HepG2 (cell line): ENCODE results near the gene TWNK. TPM values are rescaled to one million over a fixed set of nuclear protein-coding genes. Genes with fewer than 3 reads are reported as not detected.

Experiments used
- ATAC-seq: fragments of 200-7000 bp; cut with Tn5 transposase; 3 replicates; pipeline ENCODE4 v1.9.1; 2020; ENCODE audit warnings: mild to moderate bottlenecking, moderate library complexity
- BruUV-seq: library from RNA; stranded (reverse); fragments of 400-500 nt; replicated peaks from 2 replicates; lab custom pipeline; 2021; lab: Mats Ljungman, UMichigan
- CTCF ChIA-PET: fragments of 300-600 bp; formaldehyde crosslinking; extraction: SDS; loops from one replicate; lab custom pipeline; 2021; ENCODE audit warnings: low total read pairs, inconsistent platforms, low intra/inter-chr PET ratio; lab: Yijun Ruan, JAX
- POLR2A ChIA-PET: fragments of 350-600 bp; sonication (Branson Sonifier 250); formaldehyde crosslinking; loops from one replicate; lab custom pipeline; 2020; ENCODE audit warnings: antibody characterized with exemption, inconsistent platforms; lab: Yijun Ruan, JAX
- DNase-seq: peaks from one replicate; pipeline ENCODE4 v3.0.0-alpha.2; 2015; ENCODE audit warnings: low spot score
- FAIRE-seq: peaks from 3 replicates; lab custom pipeline; 2011; peaks lifted over from hg19 to GRCh38; lab: Jason Lieb, UNC
- H2AFZ ChIP-seq: one replicate; pipeline ENCODE4 v1.6.1; 2011; ENCODE audit warnings: low read length, inconsistent platforms
- H3K27ac ChIP-seq: fragments of 300-600 bp; 3 replicates; pipeline ENCODE4 v1.8.0; 2011; ENCODE audit warnings: mixed run types, mild to moderate bottlenecking, mixed read lengths, low read length, inconsistent platforms; ENCODE audit not compliant: insufficient read depth; ENCODE audit errors: extremely low read length
- H3K27me3 ChIP-seq, 2 experiments: fragments of 200-600 bp in 1 of 2; 2 replicates in 1 of 2; 3 replicates in 1 of 2; pipeline versions ENCODE4 v1.6.0 to v1.8.0; 2011; ENCODE audit warnings: low read length in 2 of 2, mild to moderate bottlenecking in 2 of 2, moderate library complexity in 2 of 2, inconsistent platforms in 1 of 2; ENCODE audit not compliant: insufficient read depth in 2 of 2, control insufficient read depth in 1 of 2
- H3K36me3 ChIP-seq, 2 experiments: fragments of 200-600 bp in 1 of 2; replicated peaks in 1 of 2; 2 replicates in 1 of 2; 3 replicates in 1 of 2; pipeline versions ENCODE4 v1.5.1 to v1.8.0; 2011; ENCODE audit warnings: low read length in 2 of 2, inconsistent platforms in 1 of 2; ENCODE audit not compliant: insufficient read depth in 2 of 2, control insufficient read depth in 1 of 2
- H3K4me1 ChIP-seq: 2 replicates; pipeline ENCODE4 v1.5.1; 2012; ENCODE audit warnings: low read length, inconsistent platforms; ENCODE audit not compliant: insufficient read depth
- H3K4me2 ChIP-seq: 2 replicates; pipeline ENCODE4 v1.6.0; 2011; ENCODE audit warnings: low read depth, low read length, inconsistent platforms
- H3K4me3 ChIP-seq, 3 experiments: fragments of 200-600 bp in 1 of 3; sonication (generic), shearing (Covaris generic) in 1 of 3; replicated peaks in 1 of 3; 2 replicates each; pipeline ENCODE4 v1.5.1; 2011 to 2016; ENCODE audit warnings: low read length in 3 of 3, inconsistent platforms in 2 of 3, low read depth in 2 of 3, mild to moderate bottlenecking in 2 of 3, control low read depth in 1 of 3, mixed read lengths in 1 of 3; ENCODE audit not compliant: insufficient read depth in 1 of 3
- H3K79me2 ChIP-seq: one replicate; pipeline ENCODE4 v1.6.1; 2011; ENCODE audit warnings: low read length, inconsistent platforms; ENCODE audit not compliant: insufficient read depth
- H3K9ac ChIP-seq: 2 replicates; pipeline ENCODE4 v1.6.0; 2011; ENCODE audit warnings: mild to moderate bottlenecking, low read depth, low read length, inconsistent platforms; ENCODE audit not compliant: insufficient read depth
- H3K9me3 ChIP-seq: 2 replicates; pipeline ENCODE4 v1.5.1; 2012; ENCODE audit warnings: mild to moderate bottlenecking, low read length
- H4K20me1 ChIP-seq: 2 replicates; pipeline ENCODE4 v1.6.0; 2011; ENCODE audit warnings: inconsistent platforms, mild to moderate bottlenecking, low read length, moderate library complexity; ENCODE audit not compliant: insufficient read depth
- FOXO4 ChIP-seq: sonication (generic); formaldehyde crosslinking; conservative IDR thresholded peaks from 2 replicates; pipeline ENCODE4 v1.8.1; 2023; ENCODE audit warnings: missing genetic modification reagents
- HNRNPL ChIP-seq: fragments of 200-400 bp; formaldehyde crosslinking; IDR thresholded peaks from 2 replicates; pipeline ENCODE4 v1.6.1; 2017; ENCODE audit warnings: mild to moderate bottlenecking, low read depth, low read length
- SOX6 ChIP-seq, 2 experiments: fragments of 450-650 bp in 1 of 2; sonication (generic) in 1 of 2; formaldehyde crosslinking in 1 of 2; IDR thresholded peaks; 2 replicates each; pipeline versions ENCODE4 v1.4.0 to v1.6.1; 2017 to 2020; ENCODE audit warnings: antibody characterized with exemption in 1 of 2, mild to moderate bottlenecking in 1 of 2, missing genetic modification reagents in 1 of 2
- STAG1 ChIP-seq: sonication (generic); formaldehyde crosslinking; IDR thresholded peaks from 2 replicates; pipeline ENCODE4 v1.4.0; 2020; ENCODE audit warnings: missing genetic modification reagents
- TEAD3 ChIP-seq: optimal IDR thresholded peaks from 2 replicates; pipeline ENCODE3; 2016; ENCODE audit warnings: borderline replicate concordance
- ZBTB38 ChIP-seq: sonication (generic); formaldehyde crosslinking; IDR thresholded peaks from 2 replicates; pipeline ENCODE4 v1.5.1; 2020; ENCODE audit warnings: mild to moderate bottlenecking, missing genetic modification reagents
- ZMYM4 ChIP-seq: sonication (generic); formaldehyde crosslinking; IDR thresholded peaks from 2 replicates; pipeline ENCODE4 v1.8.1; 2023; ENCODE audit warnings: mild to moderate bottlenecking, missing genetic modification reagents
- ZNF205 ChIP-seq: IDR thresholded peaks from 2 replicates; pipeline ENCODE4 v1.6.1; 2018; ENCODE audit warnings: missing biosample characterization, missing genetic modification reagents
- WGBS: methylation state at CpG from one replicate; pipeline ENCODE4 v1.1.6; 2017; ENCODE audit warnings: low lambda C conversion rate; 5-methylcytosine and 5-hydroxymethylcytosine counted together
- in situ Hi-C: cut with HindIII; loops from 2 replicates; pipeline ENCODE4 v1.10.0; 2017; ENCODE audit warnings: low pct_unique_long_range_greater_than_20kb; ENCODE audit not compliant: extremely low pct_ligation_motif_present
- intact Hi-C: fragments of 100-400 bp; cut with micrococcal nuclease; formaldehyde crosslinking; loops from one replicate; pipeline ENCODE4 v1.10.0; 2022; ENCODE audit not compliant: unreplicated experiment
- polyA plus RNA-seq, 8 experiments: library from polyadenylated mRNA; depleted of rRNA in 3 of 8; stranded (reverse) in 7 of 8; unstranded in 1 of 8; fragments of >200 nt; fragmentation: Illumina TruSeq in 4 of 8; extraction: Trizol in 4 of 8; gene quantifications; 2 replicates each; pipeline versions ENCODE4 v1.2.1 to v1.2.3, GENCODE V29; 2011 to 2016; ENCODE audit warnings: low read depth in 4 of 8, missing spikeins in 1 of 8, mixed read lengths in 1 of 8; ENCODE audit not compliant: insufficient read depth in 1 of 8
- total RNA-seq, 5 experiments: library from RNA; depleted of rRNA; stranded (reverse); fragments of >200 nt; fragmentation: Illumina TruSeq; extraction: Trizol; gene quantifications; 2 replicates each; pipeline ENCODE4 v1.2.3, GENCODE V29; 2016; ENCODE audit warnings: low read depth in 1 of 5
- TF ChIP-seq, protein P1 (sequence below): sonication (generic); formaldehyde crosslinking; IDR thresholded peaks from 2 replicates; pipeline ENCODE4 v1.4.0; 2020; ENCODE audit warnings: missing genetic modification reagents

The TWNK gene
- total and polyA plus RNA-seq, 2 of the 13 experiments (the other 11 are each of a cell fraction or from before 2014, with no cell fraction given), result 10.7 to 16.5 TPM

- Histone ChIP-seq H3K9me3 (no peaks in the 10 kb centered on the region), H3K79me2 (peaks cover 50% of the 10 kb centered on the region), H3K4me3 (peak overlapping the region in 2 of 3 experiments; percentile 77 to 96; a peak in 3 of 6 replicates), H2AFZ (no peak overlapping the region), H3K27ac (no peak overlapping the region)
- in situ Hi-C loops, result no loop called here
- FAIRE-seq, result no peak
- TF ChIP-seq, protein P1, sequence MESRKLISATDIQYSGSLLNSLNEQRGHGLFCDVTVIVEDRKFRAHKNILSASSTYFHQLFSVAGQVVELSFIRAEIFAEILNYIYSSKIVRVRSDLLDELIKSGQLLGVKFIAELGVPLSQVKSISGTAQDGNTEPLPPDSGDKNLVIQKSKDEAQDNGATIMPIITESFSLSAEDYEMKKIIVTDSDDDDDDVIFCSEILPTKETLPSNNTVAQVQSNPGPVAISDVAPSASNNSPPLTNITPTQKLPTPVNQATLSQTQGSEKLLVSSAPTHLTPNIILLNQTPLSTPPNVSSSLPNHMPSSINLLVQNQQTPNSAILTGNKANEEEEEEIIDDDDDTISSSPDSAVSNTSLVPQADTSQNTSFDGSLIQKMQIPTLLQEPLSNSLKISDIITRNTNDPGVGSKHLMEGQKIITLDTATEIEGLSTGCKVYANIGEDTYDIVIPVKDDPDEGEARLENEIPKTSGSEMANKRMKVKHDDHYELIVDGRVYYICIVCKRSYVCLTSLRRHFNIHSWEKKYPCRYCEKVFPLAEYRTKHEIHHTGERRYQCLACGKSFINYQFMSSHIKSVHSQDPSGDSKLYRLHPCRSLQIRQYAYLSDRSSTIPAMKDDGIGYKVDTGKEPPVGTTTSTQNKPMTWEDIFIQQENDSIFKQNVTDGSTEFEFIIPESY (CRISPR knock-in tag), result peak; percentile 21; the same call in 1 of the 2 replicates
- TF ChIP-seq ZMYM4 (CRISPR knock-in tag), result no peak
- TF ChIP-seq, all 625 proteins: peak for 1
- DNase-seq, result no peak
- H4K20me1 ChIP-seq, result no peaks in the 10 kb centered on the region
- H3K4me1 ChIP-seq, result peaks cover 53% of the 10 kb centered on the region
- H3K4me2 ChIP-seq, result peak overlapping the region; percentile 97
- CTCF ChIA-PET, result interaction anchor here (0.8 kb wide), 1 partner anchor 18 kb away, joined by 3 read pairs; no protein-coding TSS in a partner anchor
- 0 out of 2 replicates have a peak overlapping the region, but pooled peaks have one; percentile 7 for H3K9ac ChIP-seq
- intact Hi-C loops, result no loop called here
- peaks cover 21 to 51% of the 10 kb centered on the region in 2 experiments for H3K36me3 ChIP-seq
- TSS peak; percentile 1 for BruUV-seq
- POLR2A ChIA-PET, result interaction anchor here (0.8 to 23.0 kb wide), 3 partner anchors 9 to 73 kb away, joined by 3 to 277 read pairs (median 54); partner anchors contain the start of genes KAZALD1, LZTS2 and SEMA4G
- H3K27me3 ChIP-seq, result no peaks in the 10 kb centered on the region; a peak in 1 of 5 replicates
- ATAC-seq, result no peak
- 93% methylated on average over 21 of the region's 21 CpGs for WGBS
Observed at GRCh38 chr10:100989088-100989487, 1.7 kb downstream of the TWNK start.

DNA sequence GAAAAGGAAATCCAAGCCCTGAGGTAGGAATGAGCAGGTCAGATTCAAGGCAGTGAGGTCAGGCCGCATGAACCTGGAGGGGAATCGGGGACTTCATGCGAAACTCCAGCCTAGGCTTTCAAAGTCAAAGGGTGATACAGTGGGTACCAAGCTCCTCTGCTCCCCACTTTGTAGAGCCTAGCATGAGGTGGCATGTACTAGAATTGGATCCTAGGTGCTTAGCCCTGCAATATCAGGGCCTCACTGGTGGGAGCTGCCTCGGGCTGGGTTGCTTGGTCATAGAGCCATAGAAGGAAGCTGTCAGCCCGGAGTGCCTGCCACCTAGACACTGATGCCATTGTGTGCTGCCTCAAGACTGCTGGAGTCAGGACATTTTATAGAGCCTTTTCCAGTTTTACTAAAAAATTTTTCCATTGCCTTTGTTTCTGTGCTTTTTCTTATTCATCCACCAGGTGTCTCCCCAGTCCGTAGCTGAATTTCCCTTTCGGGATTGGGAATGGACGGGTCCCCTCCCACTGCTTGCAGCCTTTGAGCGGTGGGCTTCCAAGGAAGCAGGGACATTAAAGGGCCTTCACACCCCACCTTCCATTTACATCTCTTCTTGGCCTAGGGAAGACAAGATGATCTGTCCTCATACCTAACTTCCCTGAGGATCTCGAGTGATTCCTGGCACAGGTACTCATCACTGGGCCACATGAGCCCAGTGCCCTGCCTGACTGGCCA is 6.8 kb downstream of the TWNK start:
- WGBS, result 81% methylated on average over 9 of the region's 10 CpGs
- Histone ChIP-seq H3K79me2 (peaks cover 28% of the 10 kb centered on the region), H3K4me3 (no peak overlapping the region), H3K27ac (peak overlapping the region; percentile 20), H3K9ac (no peak overlapping the region), H2AFZ (no peak overlapping the region), H3K4me1 (peaks cover 31% of the 10 kb centered on the region), H3K36me3 (peaks cover 20 to 32% of the 10 kb centered on the region in 2 experiments), H3K4me2 (no peak overlapping the region), H3K27me3 (no peaks in the 10 kb centered on the region; a peak in 1 of 5 replicates), H4K20me1 (no peaks in the 10 kb centered on the region), H3K9me3 (no peaks in the 10 kb centered on the region)
- ATAC-seq, result no peak
- ChIA-PET POLR2A (interaction anchor here (1.3 to 23.0 kb wide), 2 partner anchors 24 to 25 kb away, joined by 9 to 277 read pairs; partner anchors contain the start of gene SEMA4G), CTCF (interaction anchor here (8.5 kb wide), 1 partner anchor 19 kb away, joined by 240 read pairs; no protein-coding TSS in a partner anchor)
- DNase-seq, result no peak
- BruUV-seq, result no TSS peak
- FAIRE-seq, result peak; percentile 61
- intact Hi-C loops (loop anchor here (1.0 kb wide), 1 partner anchor 18 kb away; no protein-coding TSS in a partner anchor), in situ Hi-C loops (no loop called here)
- TF ChIP-seq ZBTB38 (CRISPR knock-in tag) (no peak), FOXO4 (CRISPR knock-in tag) (0 out of 2 replicates have a peak, but pooled peaks have one; percentile 22), HNRNPL (no peak), ZNF205 (CRISPR knock-in tag) (no peak), TEAD3 (peak; percentile 11), SOX6 (IDR thresholded peaks at IDR 0.05) (no peak), SOX6 (CRISPR knock-in tag; IDR thresholded peaks at IDR 0.05) (0 out of 2 replicates have a peak, but pooled peaks have one; percentile 11), STAG1 (peak; percentile 74)
